Lower leg skin (tissue), 4 donors: Measurements from ENCODE around the gene PAK4. TPM values are rescaled to one million over a fixed set of nuclear protein-coding genes. Genes with fewer than 3 reads are reported as not detected.

Source experiments
- DNase-seq, 2 donors: peaks; one replicate each; pipeline ENCODE4 v3.0.0-alpha.2; 2019; ENCODE audit warnings: low spot score in 2 of 2
- H3K4me3 ChIP-seq: fragments of 200-600 bp; sonication (generic); 2 replicates; pipeline ENCODE4 v1.5.1; 2017; ENCODE audit warnings: mild to moderate bottlenecking, low read depth; ENCODE audit not compliant: poor library complexity, severe bottlenecking
- POLR2A ChIP-seq, 2 donors: fragments of 450-650 bp; IDR thresholded peaks; one replicate each; pipeline ENCODE4 v1.6.1; 2016 to 2017; ENCODE audit warnings: antibody characterized with exemption in 2 of 2, mild to moderate bottlenecking in 1 of 2, moderate library complexity in 1 of 2
- WGBS, 2 donors: methylation state at CpG; one replicate each; pipeline ENCODE4 v1.1.5; 2018; 5-methylcytosine and 5-hydroxymethylcytosine counted together
- intact Hi-C: fragments of 100-400 bp; cut with DNase I; formaldehyde crosslinking; loops from one replicate; pipeline ENCODE4 v1.15.0; 2023; ENCODE audit warnings: low total_unique reads
- total RNA-seq, 4 donors: library from RNA; depleted of rRNA; stranded (reverse); fragments of >200 nt; gene quantifications; one replicate each; pipeline ENCODE4 v1.1.0, GENCODE V29; 2016
- TF ChIP-seq, protein P1 (sequence below), 3 donors: fragments of 450-650 bp; IDR thresholded peaks; one replicate each; pipeline ENCODE4 v1.5.1; 2016; ENCODE audit warnings: antibody characterized with exemption in 3 of 3, mild to moderate bottlenecking in 3 of 3, moderate library complexity in 2 of 3

Gene PAK4
- total RNA-seq, 4 donors from 2014 or later = 30.9 to 65.7 (median 40.1) TPM

DNA sequence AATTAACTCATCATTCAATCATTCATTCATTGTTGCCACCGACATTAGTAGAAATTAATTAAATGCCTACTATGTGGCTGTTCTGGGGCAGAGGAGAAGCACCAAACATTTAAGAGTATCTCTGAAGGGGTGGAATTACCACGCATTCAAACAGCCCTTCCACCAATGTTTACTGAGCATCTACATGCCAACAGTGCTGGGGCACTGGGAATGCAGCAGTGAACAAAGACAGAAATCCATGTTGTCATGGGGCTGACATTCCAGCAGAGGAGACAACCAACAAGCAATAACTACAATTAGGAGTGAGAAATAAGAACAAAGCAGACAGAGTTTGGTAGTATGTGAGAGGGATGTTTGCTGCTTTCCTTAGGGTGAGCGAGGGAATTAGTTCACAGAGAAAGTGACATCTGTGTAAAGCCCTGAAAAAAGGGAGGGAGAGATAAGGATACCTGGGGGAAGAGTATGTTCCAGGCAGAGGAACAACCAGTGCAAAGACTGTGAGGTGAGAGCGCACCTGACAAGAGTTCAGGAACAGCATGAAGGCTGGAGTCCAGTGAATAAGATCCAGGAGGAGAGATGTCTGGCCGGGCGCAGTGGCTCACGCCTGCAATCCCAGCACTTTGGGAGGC lies 1.3 kb upstream of the PAK4 start:
- H3K4me3 ChIP-seq = no peak overlapping the region
- TF ChIP-seq, protein P1, sequence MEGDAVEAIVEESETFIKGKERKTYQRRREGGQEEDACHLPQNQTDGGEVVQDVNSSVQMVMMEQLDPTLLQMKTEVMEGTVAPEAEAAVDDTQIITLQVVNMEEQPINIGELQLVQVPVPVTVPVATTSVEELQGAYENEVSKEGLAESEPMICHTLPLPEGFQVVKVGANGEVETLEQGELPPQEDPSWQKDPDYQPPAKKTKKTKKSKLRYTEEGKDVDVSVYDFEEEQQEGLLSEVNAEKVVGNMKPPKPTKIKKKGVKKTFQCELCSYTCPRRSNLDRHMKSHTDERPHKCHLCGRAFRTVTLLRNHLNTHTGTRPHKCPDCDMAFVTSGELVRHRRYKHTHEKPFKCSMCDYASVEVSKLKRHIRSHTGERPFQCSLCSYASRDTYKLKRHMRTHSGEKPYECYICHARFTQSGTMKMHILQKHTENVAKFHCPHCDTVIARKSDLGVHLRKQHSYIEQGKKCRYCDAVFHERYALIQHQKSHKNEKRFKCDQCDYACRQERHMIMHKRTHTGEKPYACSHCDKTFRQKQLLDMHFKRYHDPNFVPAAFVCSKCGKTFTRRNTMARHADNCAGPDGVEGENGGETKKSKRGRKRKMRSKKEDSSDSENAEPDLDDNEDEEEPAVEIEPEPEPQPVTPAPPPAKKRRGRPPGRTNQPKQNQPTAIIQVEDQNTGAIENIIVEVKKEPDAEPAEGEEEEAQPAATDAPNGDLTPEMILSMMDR (IDR thresholded peaks at IDR 0.05) = no peak
- no peak for TF ChIP-seq POLR2A (IDR thresholded peaks at IDR 0.05)
- no peak for DNase-seq
- intact Hi-C loops = loop anchor here (10.0 kb wide), 1 partner anchor 61 kb away; no protein-coding TSS in a partner anchor
- WGBS, 2 donors = 78 to 83% methylated on average over 7 of the region's 7 CpGs

DNA sequence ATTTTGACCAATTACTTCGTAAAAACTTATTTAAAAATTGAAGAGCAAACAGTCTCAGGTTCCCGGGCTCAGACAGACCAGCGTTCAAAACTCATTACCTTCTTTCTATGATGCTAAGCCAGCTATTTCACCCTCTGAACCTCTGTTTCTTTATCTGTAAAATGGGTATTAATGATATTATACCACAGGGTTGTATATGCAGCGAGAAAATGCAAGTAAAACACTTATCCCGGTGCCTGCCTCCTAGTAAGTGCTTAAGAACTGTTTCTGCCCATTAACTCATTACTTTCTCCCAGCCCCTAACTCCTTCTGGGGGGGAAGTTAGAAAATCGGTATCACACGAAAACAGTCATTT lies 410 bp upstream of the PAK4 start:
- TF ChIP-seq, protein P1 (IDR thresholded peaks at IDR 0.05) = no peak
- no peak for TF ChIP-seq POLR2A (IDR thresholded peaks at IDR 0.05)
- WGBS, 2 donors = 36 to 37% methylated on average over 7 of the region's 7 CpGs
- DNase-seq = no peak
- H3K4me3 ChIP-seq = peak overlapping the region; percentile 15
- intact Hi-C loops = loop anchor here (10.0 kb wide), 1 partner anchor 60 kb away; no protein-coding TSS in a partner anchor

DNA sequence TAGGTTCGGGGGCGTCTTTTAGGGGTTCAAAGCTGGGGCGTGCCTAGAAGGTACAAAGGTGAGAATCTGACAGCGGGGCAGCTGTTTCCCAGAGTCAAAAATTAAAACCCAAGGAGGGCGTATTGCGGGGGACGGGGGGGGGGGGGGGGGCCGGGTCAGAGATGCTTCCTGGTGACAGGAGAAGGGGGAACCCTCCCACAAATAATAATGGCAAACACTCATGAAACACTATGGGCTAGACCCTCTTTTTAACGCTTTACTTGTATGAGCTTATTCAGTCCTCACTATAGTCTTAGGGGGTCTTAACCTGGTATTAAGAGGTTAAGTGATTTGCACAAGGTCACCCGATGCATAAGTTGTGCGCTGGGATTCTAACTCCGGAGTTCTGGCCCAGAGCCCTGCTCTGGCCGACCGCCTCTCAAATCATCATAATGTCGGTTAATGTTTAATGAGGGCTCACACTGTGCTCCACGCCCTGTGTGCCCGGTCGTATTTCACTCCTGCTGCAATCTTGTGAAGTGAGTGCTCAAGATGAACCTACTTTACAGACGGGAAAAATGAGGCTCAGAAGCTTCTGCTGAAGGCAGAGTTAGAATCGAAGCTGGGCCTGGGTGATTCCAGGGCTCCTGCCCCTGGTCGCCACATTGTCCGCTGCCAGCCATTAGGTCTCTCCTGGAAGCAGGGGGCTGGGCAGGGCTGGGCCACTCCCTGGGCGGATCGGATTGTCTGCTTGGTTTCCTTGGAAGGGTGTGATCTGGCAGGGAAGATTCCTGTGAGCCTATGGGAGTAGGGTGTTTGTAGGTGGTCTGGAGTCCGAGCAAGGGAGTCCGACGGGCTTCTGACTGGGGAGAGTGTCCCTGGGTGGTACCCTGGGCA lies 964 bp downstream of the PAK4 start:
- no peak for DNase-seq
- TF ChIP-seq, protein P1 (IDR thresholded peaks at IDR 0.05) = no peak
- no peak for TF ChIP-seq POLR2A (IDR thresholded peaks at IDR 0.05)
- H3K4me3 ChIP-seq = peak overlapping the region; percentile 77
- WGBS, 2 donors = 11 to 21% methylated on average over 27 of the region's 27 CpGs
- intact Hi-C loops = loop anchor here (10.0 kb wide), 1 partner anchor 58 kb away; no protein-coding TSS in a partner anchor

DNA sequence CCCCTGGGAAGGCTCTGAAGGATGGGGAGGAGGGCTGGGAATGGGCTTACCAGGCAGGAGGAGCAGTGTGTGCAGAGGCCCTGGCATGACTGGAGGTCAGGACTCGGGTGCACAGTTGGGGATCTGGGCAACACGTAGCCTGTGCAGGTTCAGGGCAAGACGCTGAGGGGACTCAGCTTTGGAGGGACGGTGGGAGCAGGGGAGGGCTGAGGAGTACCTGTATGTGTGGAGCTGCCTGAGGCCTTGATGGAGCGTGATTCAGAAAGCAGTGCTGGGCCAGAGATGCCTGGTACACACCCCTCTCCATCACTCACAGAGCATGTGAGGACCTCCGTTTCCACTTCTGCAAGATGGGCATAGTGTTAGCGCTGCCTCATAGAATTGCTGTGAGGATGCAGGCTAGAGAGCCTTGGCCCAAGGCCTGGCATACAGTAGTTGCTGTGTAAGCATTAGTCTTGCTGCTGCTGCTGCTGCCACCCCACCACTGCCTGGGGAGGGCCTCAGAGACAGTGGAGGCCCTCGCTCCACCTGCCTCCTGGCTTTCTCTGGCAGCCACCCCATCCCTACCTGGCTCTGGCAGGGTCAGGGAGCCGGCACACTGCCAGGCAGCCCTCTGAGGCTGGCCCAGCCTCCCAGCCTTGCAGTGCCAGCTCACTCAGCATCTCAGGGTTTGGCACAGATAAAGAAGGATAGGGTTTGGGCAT lies 2.4 kb downstream of the PAK4 start:
- no peak for DNase-seq
- WGBS, 2 donors = 43 to 48% methylated on average over 9 of the region's 9 CpGs
- no peak overlapping the region for H3K4me3 ChIP-seq
- intact Hi-C loops = loop anchor here (10.0 kb wide), 1 partner anchor 57 kb away; no protein-coding TSS in a partner anchor
- no peak for TF ChIP-seq POLR2A (IDR thresholded peaks at IDR 0.05)
- TF ChIP-seq, protein P1 (IDR thresholded peaks at IDR 0.05) = no peak

DNA sequence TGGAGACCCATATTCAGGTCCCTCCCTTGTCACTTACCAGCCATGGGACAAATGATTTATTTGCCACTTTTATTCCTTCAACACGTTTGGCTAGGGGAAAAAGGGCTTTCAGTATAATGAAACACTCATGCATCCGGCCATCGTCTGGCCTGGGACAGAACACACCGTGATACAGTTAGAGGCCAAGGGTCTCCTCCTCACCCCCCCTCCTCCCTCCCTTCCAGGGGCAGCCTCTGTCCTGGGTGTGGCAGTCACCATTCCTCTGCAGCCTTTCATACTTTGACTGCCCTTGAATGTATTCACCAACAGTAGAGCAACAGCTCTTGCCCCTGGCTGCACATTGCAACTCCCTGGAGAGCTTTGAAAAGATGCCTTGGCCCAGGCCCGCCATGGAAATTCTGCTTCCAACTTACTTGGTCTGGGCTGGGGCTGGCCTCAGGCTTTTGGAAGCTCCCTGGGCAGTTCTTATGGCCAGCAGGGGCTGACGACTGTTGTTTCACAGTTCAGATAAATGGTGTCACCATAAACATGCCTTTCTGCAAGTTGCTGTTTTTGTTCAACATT lies 3.0 kb downstream of the PAK4 start:
- 40 to 43% methylated on average over 6 of the region's 6 CpGs for WGBS, 2 donors

More for the DNA sequence above, 3.0 kb downstream of the PAK4 start:
- H3K4me3 ChIP-seq = no peak overlapping the region
- no peak for TF ChIP-seq POLR2A (IDR thresholded peaks at IDR 0.05)
- TF ChIP-seq, protein P1 (IDR thresholded peaks at IDR 0.05) = no peak
- intact Hi-C loops = loop anchor here (10.0 kb wide), 1 partner anchor 56 kb away; no protein-coding TSS in a partner anchor
- no peak for DNase-seq
